Measurements from ENCODE around the gene FHL5. TPM values are rescaled to one million over a fixed set of nuclear protein-coding genes. Genes with fewer than 3 reads are reported as not detected.
"Not testable (repeated sequence)": the region's sequence is repeated elsewhere in the genome, so short reads cannot be mapped to it uniquely, and the experiment has no call there.

Gene FHL5
- polyA plus RNA-seq, 3 donors: 0.28 to 0.31 TPM; not detected in 1

GRCh38 chr6:96604420-96604819, 41.5 kb downstream of the FHL5 start:
- DNase-seq (ENCODE audit: low read depth in 3 of 3, low spot score in 2 of 3): no peak

DNA sequence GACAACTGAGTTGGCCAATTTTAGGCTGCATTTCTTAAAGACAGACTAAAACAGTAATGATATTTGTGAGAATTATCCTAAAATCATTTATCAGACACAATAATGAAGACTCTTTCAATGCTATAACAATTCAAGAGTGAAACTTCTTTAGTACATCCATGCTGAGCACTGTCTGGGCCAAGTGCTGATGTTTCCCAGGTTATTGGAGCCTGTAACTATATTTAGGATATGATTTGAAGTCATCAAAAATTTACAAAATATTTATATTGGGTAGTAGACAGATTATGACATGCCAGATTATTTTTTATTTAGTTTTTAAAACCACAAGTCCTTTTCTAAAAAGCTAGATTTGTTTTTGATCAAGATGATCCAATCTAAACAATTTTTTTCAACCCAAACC, 45.1 kb downstream of the FHL5 start:
- DNase-seq (ENCODE audit: low read depth in 3 of 3, low spot score in 2 of 3): no peak

GRCh38 chr6:96610019-96610418, 47.1 kb downstream of the FHL5 start:
- no peak for DNase-seq (ENCODE audit: low read depth in 3 of 3, low spot score in 2 of 3)

GRCh38 chr6:96611342-96611991, 48.5 kb downstream of the FHL5 start:
- no peak for DNase-seq (ENCODE audit: low read depth in 3 of 3, low spot score in 2 of 3)

- no peak for DNase-seq (ENCODE audit: low read depth in 3 of 3, low spot score in 2 of 3)
Observed at GRCh38 chr6:96613291-96613999, 50.5 kb downstream of the FHL5 start.

DNA sequence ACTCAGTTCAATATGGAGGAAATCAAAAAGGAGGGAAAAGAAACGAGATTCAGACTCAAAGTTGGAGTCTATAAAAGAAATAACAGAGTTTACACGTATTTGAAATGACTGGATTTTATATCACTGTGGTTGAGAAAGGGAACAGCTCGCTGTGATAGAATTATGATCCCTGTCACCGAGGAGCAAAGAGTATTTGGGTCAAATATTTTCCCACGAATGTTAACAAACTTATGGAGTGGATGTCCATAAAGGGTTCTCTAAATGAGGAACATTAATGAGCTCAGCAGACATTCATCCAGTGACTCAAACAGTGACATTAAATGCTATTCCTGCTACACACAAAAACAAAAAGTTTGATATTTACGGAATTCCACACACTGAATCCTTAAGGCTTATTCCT, 57.9 kb downstream of the FHL5 start:
- no peak for DNase-seq (ENCODE audit: low read depth in 3 of 3, low spot score in 2 of 3)

DNA sequence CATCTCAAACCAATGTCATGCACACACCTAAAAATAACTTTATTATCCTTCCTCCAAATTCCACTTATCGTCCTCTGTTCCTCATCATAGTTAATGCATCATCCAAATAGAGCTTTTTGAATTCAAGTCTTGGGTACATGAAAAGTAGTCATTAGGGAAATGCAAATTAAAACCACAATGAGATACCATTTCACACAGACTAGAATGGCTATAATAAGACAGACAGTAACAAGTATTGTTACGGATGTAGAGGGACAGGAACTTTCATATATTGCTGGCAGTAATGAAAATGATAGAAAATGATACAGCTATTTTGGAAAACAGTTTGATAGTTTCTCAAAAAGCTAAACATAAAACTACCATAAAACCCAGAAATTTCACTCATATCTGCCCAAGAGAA, 59.1 kb downstream of the FHL5 start:
- DNase-seq (ENCODE audit: low read depth in 3 of 3, low spot score in 2 of 3): no peak

DNA sequence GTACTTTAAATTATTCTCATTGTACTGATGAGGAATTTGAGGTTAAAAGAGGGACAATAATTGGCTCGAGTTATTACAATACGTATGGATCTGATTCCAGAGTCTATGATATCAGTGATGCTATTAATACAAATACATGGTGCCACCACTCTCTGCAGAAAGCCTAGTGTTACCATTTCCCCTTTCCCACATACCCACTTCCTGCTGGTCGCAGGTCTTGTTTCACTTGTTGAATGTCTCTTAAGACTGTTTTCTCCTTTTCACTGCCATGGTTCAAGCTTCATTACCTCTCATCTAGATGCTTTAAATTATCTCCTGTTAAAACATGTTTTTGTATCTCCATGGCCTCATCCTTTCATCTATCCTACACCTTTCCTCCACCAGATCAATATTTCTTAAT, 62.0 kb downstream of the FHL5 start:
- DNase-seq (ENCODE audit: low read depth in 3 of 3, low spot score in 2 of 3): no peak

GRCh38 chr6:96626759-96627364, 63.9 kb downstream of the FHL5 start:
- DNase-seq (ENCODE audit: low read depth in 3 of 3, low spot score in 2 of 3): peak in 1 of 3 donors; percentile 24

DNA sequence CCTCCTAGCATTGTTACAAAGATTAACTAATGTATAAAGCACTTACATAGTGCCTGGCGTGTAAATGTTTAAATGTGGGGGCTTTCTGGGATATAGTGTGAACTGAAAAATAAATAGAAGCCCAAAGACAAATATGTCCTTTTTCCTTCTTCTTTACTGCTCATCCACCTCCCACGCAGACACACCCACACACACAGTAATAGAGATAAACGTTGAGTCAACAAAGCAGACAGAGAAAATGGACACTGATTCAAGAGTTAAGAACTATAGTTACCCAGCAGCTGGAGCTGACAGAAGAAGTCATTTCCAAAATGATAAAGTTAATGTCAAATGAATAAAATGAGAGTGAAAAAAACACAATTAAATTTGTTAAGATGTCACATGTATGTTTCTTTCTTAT, 68.3 kb downstream of the FHL5 start:
- peak in 2 of 3 donors; percentile 4 to 29 for DNase-seq (ENCODE audit: low read depth in 3 of 3, low spot score in 2 of 3)

DNA sequence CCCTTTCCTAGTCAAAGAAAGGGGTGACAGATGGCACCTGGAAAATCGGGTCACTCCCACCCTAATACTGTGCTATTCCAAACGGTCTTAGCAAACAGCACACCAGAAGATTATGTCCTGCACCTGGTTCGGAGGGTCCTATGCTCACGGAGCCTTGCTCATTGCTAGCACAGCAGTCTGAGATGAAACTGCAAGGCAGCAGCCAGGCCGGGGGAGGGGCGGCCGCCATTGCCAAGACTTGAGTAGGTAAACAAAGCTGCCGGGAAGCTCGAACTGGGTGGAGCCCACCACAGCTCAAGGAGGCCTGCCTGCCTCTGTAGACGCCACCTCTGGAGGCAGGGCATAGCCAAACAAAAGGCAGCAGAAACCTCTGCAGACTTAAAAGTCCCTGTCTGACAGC, 75.1 kb downstream of the FHL5 start:
- not testable (repeated sequence) for DNase-seq (ENCODE audit: low read depth in 3 of 3, low spot score in 2 of 3)

GRCh38 chr6:96645106-96645505, 82.2 kb downstream of the FHL5 start:
- DNase-seq (ENCODE audit: low read depth in 3 of 3, low spot score in 2 of 3): no peak

DNA sequence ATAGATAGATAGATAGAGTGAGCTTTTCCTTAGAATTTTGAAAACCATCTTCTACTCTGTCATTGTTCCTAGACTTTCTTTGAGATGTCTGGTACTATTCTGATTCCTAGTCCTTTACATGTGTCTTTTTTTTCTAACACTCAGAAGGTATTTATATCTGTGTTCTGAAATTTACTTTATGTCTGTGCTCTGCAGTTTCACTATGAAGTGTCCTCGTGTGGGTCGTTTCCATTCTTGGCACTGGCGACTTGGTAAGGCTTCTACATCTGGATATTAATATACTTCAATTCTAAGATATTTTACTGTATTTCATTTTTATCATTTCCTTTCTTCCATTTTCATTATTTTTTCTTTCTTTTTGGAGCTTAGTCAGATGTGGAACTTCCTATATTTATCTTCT, 87.0 kb downstream of the FHL5 start:
- no peak for DNase-seq (ENCODE audit: low read depth in 3 of 3, low spot score in 2 of 3)

DNA sequence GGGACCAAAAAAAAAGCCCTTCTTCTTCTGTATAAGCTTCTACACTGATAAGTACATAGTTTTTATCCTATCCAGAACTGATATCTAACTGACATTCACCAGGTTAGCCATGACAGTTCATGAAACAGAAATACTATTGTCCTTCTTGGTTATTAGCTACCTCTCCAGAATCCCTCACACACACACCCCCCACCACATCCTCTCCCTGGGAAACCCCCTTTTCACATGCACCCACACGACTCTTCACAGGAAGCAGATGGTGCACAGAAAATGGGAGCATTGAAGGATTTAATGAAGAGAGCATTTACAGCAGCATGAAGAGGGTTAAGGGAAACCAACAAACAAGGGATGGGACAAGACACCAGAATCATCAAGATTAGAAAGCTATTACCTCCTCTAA, 88.9 kb downstream of the FHL5 start:
- DNase-seq (ENCODE audit: low read depth in 3 of 3, low spot score in 2 of 3): no peak

- no peak for DNase-seq (ENCODE audit: low read depth in 3 of 3, low spot score in 2 of 3)
Observed at GRCh38 chr6:96652552-96652951, 89.6 kb downstream of the FHL5 start.

DNA sequence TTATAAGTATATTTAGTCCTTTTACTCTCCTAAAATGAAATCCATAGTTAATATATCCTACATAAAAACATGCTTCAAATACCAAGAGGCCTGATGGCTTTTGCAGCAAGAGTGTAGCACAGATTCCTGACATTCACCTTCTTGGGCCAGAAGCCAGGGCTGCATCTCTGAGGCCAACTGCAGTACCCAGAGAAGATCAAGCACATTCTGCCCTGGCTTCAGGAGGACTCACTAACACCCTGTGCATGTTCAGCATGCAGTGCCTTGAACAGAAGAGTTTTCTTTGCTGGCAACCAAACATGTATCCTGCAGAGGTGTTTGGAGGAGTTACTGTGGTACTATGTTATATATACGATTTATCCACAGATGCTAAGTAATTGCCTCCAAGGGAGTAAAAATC, 90.3 kb downstream of the FHL5 start:
- DNase-seq (ENCODE audit: low read depth in 3 of 3, low spot score in 2 of 3): no peak

DNA sequence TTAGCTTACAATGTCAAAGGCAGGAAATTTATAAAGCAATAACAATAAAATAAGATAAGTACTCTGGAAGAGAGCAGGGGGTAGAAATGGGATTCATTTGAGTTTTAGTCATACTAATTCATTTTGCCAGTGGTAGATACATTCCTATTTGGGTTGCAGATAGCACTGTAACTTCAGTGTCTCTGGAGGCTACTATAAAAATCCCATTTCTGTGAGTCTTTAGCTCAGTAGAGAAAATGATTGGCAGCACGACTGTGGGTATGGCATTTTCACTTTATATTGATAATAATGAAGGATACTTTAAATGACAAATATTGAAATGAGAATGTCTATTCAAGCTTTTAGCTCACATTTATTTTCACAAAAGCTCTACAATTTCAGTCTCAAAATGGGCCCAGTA, 93.6 kb downstream of the FHL5 start:
- DNase-seq (ENCODE audit: low read depth in 3 of 3, low spot score in 2 of 3): no peak

DNA sequence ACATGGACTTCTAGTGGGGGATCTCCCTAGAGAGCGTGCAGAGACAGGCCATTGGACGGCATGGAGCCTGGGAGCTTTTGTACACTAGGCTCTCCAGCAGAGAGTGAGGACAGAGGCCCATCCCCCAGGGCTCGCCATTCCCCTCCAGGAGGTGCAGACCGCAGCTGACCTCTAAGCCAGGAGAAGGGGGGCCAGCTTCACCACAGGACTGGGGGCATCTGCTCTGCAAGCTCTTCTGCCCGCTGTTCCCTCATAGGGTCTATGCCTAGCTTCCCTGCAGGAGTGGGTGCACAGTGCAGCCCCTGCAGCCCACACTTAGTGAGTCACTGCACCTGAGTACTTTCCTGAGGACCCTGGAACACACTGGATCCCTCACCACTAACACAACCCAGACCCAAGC, 94.4 kb downstream of the FHL5 start:
- DNase-seq (ENCODE audit: low read depth in 3 of 3, low spot score in 2 of 3): no peak

DNA sequence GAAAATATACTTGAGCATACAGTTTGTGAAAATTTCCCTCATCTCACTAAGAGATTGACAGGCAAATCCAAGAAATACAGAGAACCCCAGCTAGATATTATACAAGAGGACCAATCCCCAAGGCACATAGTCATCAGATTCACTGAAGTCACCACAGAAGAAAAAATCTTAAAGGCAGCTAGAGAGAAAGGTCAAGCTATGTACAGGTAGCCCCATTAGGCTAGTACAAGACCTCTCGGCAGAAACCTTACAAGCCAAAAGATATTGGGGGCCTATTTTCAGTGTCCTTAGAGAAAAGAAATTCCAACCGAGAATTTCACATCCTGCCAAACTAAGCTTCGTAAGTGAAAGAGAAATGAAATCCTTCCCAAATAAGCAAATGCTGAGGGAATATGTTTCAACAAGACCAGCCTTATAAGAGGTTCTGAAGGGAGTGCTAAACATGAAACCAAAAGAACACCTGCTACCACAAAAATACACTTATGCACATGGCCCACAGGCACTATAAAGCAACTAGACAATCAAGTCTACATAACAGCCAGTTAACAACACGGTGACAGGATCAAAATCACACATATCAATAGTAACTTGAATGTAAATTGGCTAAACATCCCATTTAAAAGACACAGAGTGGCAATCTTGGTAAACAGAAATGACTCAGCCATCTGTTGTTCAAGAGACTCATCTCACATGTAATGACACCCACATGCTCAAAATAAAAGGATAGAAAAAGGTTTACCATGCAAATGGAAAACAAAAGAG, 96.3 kb downstream of the FHL5 start:
- DNase-seq (ENCODE audit: low read depth in 3 of 3, low spot score in 2 of 3): no peak
